Measurements from ENCODE around the gene CAMTA1.

CAMTA1 gene

GRCh38 chr1:7617826-7618225 lies 832.6 kb downstream of the CAMTA1 start:
- H3K4me3 ChIP-seq (ENCODE audit: low read depth, low read length): no peak overlapping the region
- no peak for TF ChIP-seq CTCF (IDR thresholded peaks at IDR 0.05; ENCODE audit: control insufficient read depth, extremely low read depth, insufficient read depth)
- DNase-seq (ENCODE audit: low read depth): no peak

- no peak for DNase-seq (ENCODE audit: low read depth)
- H3K4me3 ChIP-seq (ENCODE audit: low read depth, low read length): no peak overlapping the region
- no peak for TF ChIP-seq CTCF (IDR thresholded peaks at IDR 0.05; ENCODE audit: control insufficient read depth, extremely low read depth, insufficient read depth)
Observed at GRCh38 chr1:7620196-7620595, 834.9 kb downstream of the CAMTA1 start.

GRCh38 chr1:7621334-7622219 lies 836.3 kb downstream of the CAMTA1 start:
- no peak for DNase-seq (ENCODE audit: low read depth)
- TF ChIP-seq CTCF (IDR thresholded peaks at IDR 0.05; ENCODE audit: control insufficient read depth, extremely low read depth, insufficient read depth): no peak
- H3K4me3 ChIP-seq (ENCODE audit: low read depth, low read length): no peak overlapping the region

GRCh38 chr1:7623842-7624241 lies 838.6 kb downstream of the CAMTA1 start:
- H3K4me3 ChIP-seq (ENCODE audit: low read depth, low read length): no peak overlapping the region
- no peak for TF ChIP-seq CTCF (IDR thresholded peaks at IDR 0.05; ENCODE audit: control insufficient read depth, extremely low read depth, insufficient read depth)
- no peak for DNase-seq (ENCODE audit: low read depth)

GRCh38 chr1:7624791-7625355 lies 839.6 kb downstream of the CAMTA1 start:
- no peak for TF ChIP-seq CTCF (IDR thresholded peaks at IDR 0.05; ENCODE audit: control insufficient read depth, extremely low read depth, insufficient read depth)
- DNase-seq (ENCODE audit: low read depth): no peak
- H3K4me3 ChIP-seq (ENCODE audit: low read depth, low read length): no peak overlapping the region

- DNase-seq (ENCODE audit: low read depth): no peak
- no peak for TF ChIP-seq CTCF (IDR thresholded peaks at IDR 0.05; ENCODE audit: control insufficient read depth, extremely low read depth, insufficient read depth)
- no peak overlapping the region for H3K4me3 ChIP-seq (ENCODE audit: low read depth, low read length)
Observed at GRCh38 chr1:7625401-7625800, 840.1 kb downstream of the CAMTA1 start.
